GM19023 (cell line): ENCODE data around the gene COG2.
"Not testable (repeated sequence)": the region's sequence is repeated elsewhere in the genome, so short reads cannot be mapped to it uniquely, and the experiment has no call there.

Experiments
- ATAC-seq: cut with Tn5 transposase; IDR thresholded peaks from one replicate; pipeline ENCODE4 v1.9.1; 2021; ENCODE audit warnings: mild to moderate bottlenecking, moderate library complexity; ENCODE audit not compliant: unreplicated experiment

COG2 gene

GRCh38 chr1:230642263-230642959 is at the start of gene COG2:
COG2 (plus strand) TSS chr1:230642481; CDS start chr1:230642607, 126 bp downstream.
- peak; percentile 96 for ATAC-seq

GRCh38 chr1:230592848-230593414 is 49.4 kb upstream of the COG2 start:
- no peak for ATAC-seq

- ATAC-seq: no peak
These were observed 48.0 kb upstream of the COG2 start for GRCh38 chr1:230594214-230594773.

- no peak for ATAC-seq
These were observed 47.1 kb upstream of the COG2 start for GRCh38 chr1:230595181-230595580.

GRCh38 chr1:230596306-230596705 is 46.0 kb upstream of the COG2 start:
- ATAC-seq: no peak

- ATAC-seq: no peak
These were observed 43.5 kb upstream of the COG2 start for GRCh38 chr1:230598745-230599144.

- no peak for ATAC-seq
These were observed 42.2 kb upstream of the COG2 start for GRCh38 chr1:230599926-230600656.

- ATAC-seq: not testable (repeated sequence)
These were observed 41.5 kb upstream of the COG2 start for GRCh38 chr1:230600657-230601400.

- ATAC-seq: no peak
These were observed 33.1 kb upstream of the COG2 start for GRCh38 chr1:230609208-230609607.

GRCh38 chr1:230610589-230610988 is 31.7 kb upstream of the COG2 start:
- no peak for ATAC-seq

- ATAC-seq: no peak
These were observed 31.0 kb upstream of the COG2 start for GRCh38 chr1:230611128-230611877.

GRCh38 chr1:230611878-230612235 is 30.4 kb upstream of the COG2 start:
- no peak for ATAC-seq

- no peak for ATAC-seq
These were observed 29.6 kb upstream of the COG2 start for GRCh38 chr1:230612651-230613050.

GRCh38 chr1:230614121-230614520 is 28.2 kb upstream of the COG2 start:
- no peak for ATAC-seq

- ATAC-seq: no peak
These were observed 23.7 kb upstream of the COG2 start for GRCh38 chr1:230618537-230618936.

- no peak for ATAC-seq
These were observed 21.5 kb upstream of the COG2 start for GRCh38 chr1:230620649-230621323.

- ATAC-seq: no peak
These were observed 20.8 kb upstream of the COG2 start for GRCh38 chr1:230621324-230622030.

- ATAC-seq: no peak
These were observed 20.1 kb upstream of the COG2 start for GRCh38 chr1:230622151-230622550.

GRCh38 chr1:230624097-230624713 is 18.1 kb upstream of the COG2 start:
- no peak for ATAC-seq
